Progenitor cell of endocrine pancreas (in vitro differentiated cells): ENCODE data around the gene MEIS2. TPM values are rescaled to one million over a fixed set of nuclear protein-coding genes. Genes with fewer than 3 reads are reported as not detected.
A peak's percentile ranks its signal among the peaks of the same experiment; 100 is the strongest.

Source experiments
- DNase-seq: peaks from one replicate; pipeline ENCODE4 v3.0.0; 2021; ENCODE audit warnings: low spot score; ENCODE audit not compliant: unreplicated experiment
- H3K27ac Mint-ChIP-seq: 2 replicates; pipeline ENCODE4 v1.8.0; 2021; ENCODE audit warnings: mild to moderate bottlenecking, moderate library complexity, mixed read lengths
- H3K27me3 Mint-ChIP-seq: 2 replicates; pipeline ENCODE4 v1.8.0; 2021; ENCODE audit warnings: mixed read lengths
- H3K36me3 Mint-ChIP-seq: 2 replicates; pipeline ENCODE4 v1.8.0; 2022; ENCODE audit warnings: mixed read lengths; ENCODE audit not compliant: insufficient read depth
- H3K4me1 Mint-ChIP-seq: 2 replicates; pipeline ENCODE4 v1.8.0; 2021; ENCODE audit warnings: low read depth, mixed read lengths
- H3K4me3 Mint-ChIP-seq: 2 replicates; pipeline ENCODE4 v1.8.0; 2021; ENCODE audit warnings: low read depth, mild to moderate bottlenecking, moderate library complexity, mixed read lengths
- H3K9me3 Mint-ChIP-seq: 2 replicates; pipeline ENCODE4 v1.8.0; 2021; ENCODE audit warnings: low read depth, mixed read lengths
- total RNA-seq: library from RNA; stranded (reverse); gene quantifications from 2 replicates; pipeline ENCODE4 v1.2.1, GENCODE V29; 2021
- TF ChIP-seq, protein P1 (sequence below): fragments of 200-600 bp; sonication (generic); IDR thresholded peaks from one replicate; pipeline ENCODE4 v1.5.0; 2021; ENCODE audit warnings: antibody characterized with exemption, mild to moderate bottlenecking; ENCODE audit not compliant: unreplicated experiment

MEIS2 gene
- total RNA-seq, 1 donor from 2014 or later: 133 TPM

DNA sequence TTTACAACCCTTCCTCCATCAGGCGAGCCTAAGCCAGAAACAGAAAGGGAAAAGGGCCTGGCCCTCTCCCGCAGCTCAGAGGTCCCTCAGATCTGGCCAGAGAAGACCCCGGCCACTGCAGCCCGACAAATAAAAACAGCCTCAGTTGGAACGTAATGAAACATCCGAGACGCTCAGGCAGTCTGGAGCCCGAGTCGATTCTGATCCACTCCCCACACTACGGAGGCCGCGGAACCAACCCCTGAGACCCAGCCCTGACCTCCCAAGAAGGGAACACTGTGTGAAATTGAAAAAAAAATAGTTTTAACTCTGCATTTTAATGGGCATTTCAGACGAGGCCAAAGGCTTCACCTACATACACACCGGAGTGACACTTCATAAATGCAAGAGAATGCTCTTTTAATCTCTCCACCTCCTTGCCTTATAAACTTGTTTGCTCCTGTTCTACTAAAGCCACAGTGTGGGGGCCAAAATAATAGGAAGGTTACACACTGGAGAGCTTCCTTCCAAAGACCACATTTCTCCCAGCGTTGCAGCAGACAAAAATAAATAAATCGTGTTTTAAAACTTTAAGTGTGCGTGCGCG, 3.7 kb downstream of the MEIS2 start:
- H3K36me3 Mint-ChIP-seq: peaks cover 26% of the 10 kb centered on the region
- peaks cover 42% of the 10 kb centered on the region for H3K4me1 Mint-ChIP-seq
- DNase-seq: no peak
- peak overlapping the region; percentile 95 for H3K27ac Mint-ChIP-seq
- H3K27me3 Mint-ChIP-seq: no peaks in the 10 kb centered on the region
- H3K9me3 Mint-ChIP-seq: no peaks in the 10 kb centered on the region
- H3K4me3 Mint-ChIP-seq: peak overlapping the region; percentile 92
- TF ChIP-seq, protein P1, sequence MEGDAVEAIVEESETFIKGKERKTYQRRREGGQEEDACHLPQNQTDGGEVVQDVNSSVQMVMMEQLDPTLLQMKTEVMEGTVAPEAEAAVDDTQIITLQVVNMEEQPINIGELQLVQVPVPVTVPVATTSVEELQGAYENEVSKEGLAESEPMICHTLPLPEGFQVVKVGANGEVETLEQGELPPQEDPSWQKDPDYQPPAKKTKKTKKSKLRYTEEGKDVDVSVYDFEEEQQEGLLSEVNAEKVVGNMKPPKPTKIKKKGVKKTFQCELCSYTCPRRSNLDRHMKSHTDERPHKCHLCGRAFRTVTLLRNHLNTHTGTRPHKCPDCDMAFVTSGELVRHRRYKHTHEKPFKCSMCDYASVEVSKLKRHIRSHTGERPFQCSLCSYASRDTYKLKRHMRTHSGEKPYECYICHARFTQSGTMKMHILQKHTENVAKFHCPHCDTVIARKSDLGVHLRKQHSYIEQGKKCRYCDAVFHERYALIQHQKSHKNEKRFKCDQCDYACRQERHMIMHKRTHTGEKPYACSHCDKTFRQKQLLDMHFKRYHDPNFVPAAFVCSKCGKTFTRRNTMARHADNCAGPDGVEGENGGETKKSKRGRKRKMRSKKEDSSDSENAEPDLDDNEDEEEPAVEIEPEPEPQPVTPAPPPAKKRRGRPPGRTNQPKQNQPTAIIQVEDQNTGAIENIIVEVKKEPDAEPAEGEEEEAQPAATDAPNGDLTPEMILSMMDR: no peak

DNA sequence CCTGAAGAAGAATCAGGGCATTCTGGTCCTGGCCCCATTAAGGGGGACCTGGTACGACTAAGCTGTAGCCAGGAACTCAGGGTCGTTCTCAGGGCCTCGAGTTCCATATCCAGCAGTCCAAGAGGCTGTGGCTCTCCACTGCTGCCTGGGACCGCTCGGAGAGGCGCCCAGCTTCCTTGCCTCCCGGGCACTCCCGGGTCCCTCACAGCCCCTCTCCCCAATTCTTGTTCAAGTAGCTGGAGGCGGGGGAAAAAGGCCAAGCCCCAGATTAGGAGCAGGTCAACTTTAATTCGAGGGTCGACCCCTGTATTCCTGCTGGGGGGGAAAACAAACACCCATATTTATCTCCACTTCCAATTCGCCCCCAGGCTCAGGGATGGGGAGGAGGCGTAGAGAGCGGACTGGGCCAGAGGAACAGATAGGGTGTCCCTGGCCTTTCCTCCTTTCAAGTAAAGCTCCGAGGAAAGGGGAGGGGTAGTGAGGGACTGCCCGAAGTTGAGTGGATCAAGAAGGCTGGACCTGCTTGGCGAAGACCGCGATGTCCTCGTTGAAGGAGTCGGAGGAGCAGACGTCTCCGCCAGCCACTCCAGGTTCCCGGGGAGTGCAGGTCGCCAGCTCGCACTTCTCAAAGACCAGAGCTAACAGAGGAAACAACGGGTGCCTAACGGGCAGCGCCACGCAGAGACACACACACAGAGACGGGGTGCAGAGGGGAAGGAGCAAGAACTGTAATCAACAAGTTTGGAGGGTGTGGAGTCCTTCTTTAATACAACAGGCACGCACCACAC, 4.4 kb downstream of the MEIS2 start:
- H3K4me3 Mint-ChIP-seq: peak overlapping the region; percentile 92
- H3K27me3 Mint-ChIP-seq: no peaks in the 10 kb centered on the region
- peak overlapping the region; percentile 95 for H3K27ac Mint-ChIP-seq
- no peaks in the 10 kb centered on the region for H3K9me3 Mint-ChIP-seq
- TF ChIP-seq, protein P1: no peak
- no peak for DNase-seq
- peaks cover 47% of the 10 kb centered on the region for H3K4me1 Mint-ChIP-seq
- peaks cover 26% of the 10 kb centered on the region for H3K36me3 Mint-ChIP-seq

DNA sequence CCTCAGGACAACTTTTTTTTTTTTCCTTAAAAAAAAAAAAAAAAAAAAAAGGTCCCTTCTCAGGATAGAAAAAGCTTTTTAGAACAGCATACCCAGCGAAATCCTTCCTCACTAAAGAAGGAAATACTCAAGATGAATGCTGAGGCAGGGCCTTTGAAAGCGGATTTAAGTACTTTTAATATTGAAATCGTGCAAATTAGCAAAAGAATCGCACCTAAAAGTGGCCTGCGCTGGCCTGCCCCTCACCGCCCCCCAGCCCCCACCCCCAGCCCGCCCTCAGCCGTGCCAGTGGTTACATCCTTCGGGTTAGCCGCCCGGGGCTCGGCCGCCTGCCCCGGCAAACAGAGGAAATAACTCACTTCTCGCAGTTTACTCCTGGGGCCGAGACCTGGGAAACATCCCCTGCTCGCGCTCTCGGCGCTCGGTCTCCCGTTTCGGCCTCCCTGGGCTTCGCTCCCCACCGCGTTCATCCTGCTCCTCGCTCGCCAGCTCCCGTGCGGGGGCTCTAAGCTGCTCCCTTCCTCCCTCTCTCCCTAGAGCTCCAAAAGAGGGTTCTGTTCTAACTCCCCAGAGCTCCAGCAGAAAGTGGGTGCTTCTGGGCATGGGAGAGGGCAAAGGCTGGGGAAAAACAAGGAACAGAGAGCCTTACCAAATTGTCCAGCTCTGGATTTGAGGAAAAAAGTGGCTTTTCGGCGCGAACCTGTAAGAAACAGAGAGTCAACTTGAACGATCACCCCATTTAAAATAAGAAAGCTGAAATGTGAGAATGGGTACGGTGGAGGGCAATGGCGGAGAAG, 5.2 kb downstream of the MEIS2 start:
- peak overlapping the region; percentile 95 for H3K27ac Mint-ChIP-seq
- no peaks in the 10 kb centered on the region for H3K9me3 Mint-ChIP-seq
- TF ChIP-seq, protein P1: no peak
- H3K4me1 Mint-ChIP-seq: peaks cover 52% of the 10 kb centered on the region
- DNase-seq: no peak
- H3K4me3 Mint-ChIP-seq: peak overlapping the region; percentile 92
- H3K27me3 Mint-ChIP-seq: no peaks in the 10 kb centered on the region
- H3K36me3 Mint-ChIP-seq: peaks cover 30% of the 10 kb centered on the region

DNA sequence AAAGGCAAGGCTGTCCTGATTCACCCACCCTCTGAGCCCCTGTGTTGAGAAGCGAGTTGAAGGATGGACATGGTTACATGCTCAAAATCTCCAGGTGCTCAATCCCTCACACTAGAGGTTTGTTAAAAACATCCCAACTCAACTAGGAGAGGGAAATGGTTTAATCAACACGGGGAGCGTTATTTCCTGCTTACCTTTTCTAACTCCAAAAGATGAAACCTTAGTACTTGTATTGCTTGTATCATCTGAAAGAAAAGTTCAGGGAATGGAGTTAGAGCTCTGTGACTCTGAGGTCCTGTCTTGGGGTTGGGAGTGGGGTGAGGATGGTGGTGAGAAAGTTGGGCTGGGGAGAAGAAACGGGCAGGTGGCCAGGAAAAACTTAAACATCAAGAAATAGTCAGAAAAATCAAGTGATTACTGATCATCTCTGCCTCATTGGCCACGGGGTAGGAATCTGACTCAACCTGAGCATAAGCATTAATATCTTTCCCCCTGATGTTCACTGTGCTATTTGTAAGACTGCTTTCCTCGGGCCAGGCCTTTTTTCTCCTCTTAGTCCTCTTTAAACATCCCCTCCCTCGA, 5.9 kb downstream of the MEIS2 start:
- peak overlapping the region; percentile 41 for H3K27ac Mint-ChIP-seq
- peaks cover 52% of the 10 kb centered on the region for H3K4me1 Mint-ChIP-seq
- H3K27me3 Mint-ChIP-seq: no peaks in the 10 kb centered on the region
- H3K36me3 Mint-ChIP-seq: peaks cover 30% of the 10 kb centered on the region
- TF ChIP-seq, protein P1: no peak
- DNase-seq: no peak
- H3K9me3 Mint-ChIP-seq: no peaks in the 10 kb centered on the region
- peak overlapping the region; percentile 92 for H3K4me3 Mint-ChIP-seq
